T47D (cell line): ENCODE data around the gene CACNA2D1.

Source experiments
- DNase-seq, 2 experiments: peaks; one replicate each; pipeline versions ENCODE4 v3.0.0 to v3.0.0-alpha.2; 2011 to 2012; ENCODE audit warnings: low read depth in 1 of 2, low spot score in 1 of 2
- JUND ChIP-seq: IDR thresholded peaks from 2 replicates; pipeline ENCODE4 v1.6.1; 2012; ENCODE audit warnings: low read depth
- in situ Hi-C: cut with HindIII; loops from 2 replicates; pipeline ENCODE4 v1.10.0; 2016; ENCODE audit warnings: low sequenced_read_pairs, low pct_unique_long_range_greater_than_20kb

Gene CACNA2D1

GRCh38 chr7:82202965-82203364, 240.6 kb downstream of the CACNA2D1 start:
- in situ Hi-C loops = no loop called here
- DNase-seq = no peak
- TF ChIP-seq JUND = no peak

- no peak for DNase-seq
- in situ Hi-C loops = no loop called here
- no peak for TF ChIP-seq JUND
Measured at GRCh38 chr7:82202107-82202506, 241.5 kb downstream of the CACNA2D1 start.

GRCh38 chr7:82200601-82201000, 243.0 kb downstream of the CACNA2D1 start:
- in situ Hi-C loops = no loop called here
- no peak for TF ChIP-seq JUND
- DNase-seq = no peak

DNA sequence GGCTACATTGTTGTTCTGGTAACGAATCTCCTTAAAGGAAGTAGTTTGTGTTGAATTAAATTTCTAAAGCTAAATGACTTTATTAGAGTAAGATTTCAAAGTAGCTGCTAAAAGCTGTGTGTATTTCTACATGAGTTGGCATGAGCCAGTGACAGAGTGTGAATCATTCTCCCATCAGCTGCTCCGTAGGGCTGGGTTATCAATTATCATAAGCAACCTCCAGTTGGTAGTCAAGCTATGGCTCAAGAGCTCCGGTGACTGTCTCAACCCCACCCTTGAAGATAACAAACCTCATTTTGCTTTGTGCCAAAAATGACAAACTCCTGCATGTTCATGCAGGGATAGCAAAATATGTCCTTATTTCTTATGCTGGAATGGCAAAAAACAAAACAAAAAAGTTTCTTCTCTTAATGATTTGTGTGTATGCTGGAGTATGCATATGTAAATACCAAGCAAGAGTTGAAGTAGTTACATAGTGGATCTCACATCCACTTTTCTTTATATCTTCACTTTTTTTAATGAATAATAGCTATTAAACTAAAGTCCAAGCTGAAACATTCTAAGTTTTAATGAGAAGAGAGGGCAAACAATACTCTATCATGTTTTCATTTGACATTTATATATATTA, 249.4 kb downstream of the CACNA2D1 start:
- in situ Hi-C loops = no loop called here
- no peak for TF ChIP-seq JUND
- no peak for DNase-seq

- in situ Hi-C loops = no loop called here
- no peak for TF ChIP-seq JUND
- DNase-seq = no peak
Measured at GRCh38 chr7:82188636-82189035, 254.9 kb downstream of the CACNA2D1 start.

DNA sequence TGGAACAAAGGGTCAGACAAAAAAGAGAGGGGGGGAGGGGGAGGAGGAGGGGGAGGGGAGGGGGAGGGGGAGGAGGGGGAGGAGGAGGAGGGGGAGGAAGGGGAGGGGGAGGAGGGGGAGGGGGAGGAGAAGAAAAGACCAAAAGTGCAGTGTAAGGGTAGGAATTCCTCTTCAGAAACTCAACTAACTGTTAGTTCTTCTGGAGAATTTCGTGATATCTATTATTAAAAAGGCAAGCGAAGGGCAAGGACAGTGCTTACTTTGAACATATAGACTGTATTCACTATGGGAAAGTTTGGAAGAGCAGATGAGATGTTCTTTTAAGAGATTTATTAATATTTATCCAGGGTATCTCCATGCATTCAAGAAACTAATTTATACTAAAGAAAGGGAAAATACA, 258.1 kb downstream of the CACNA2D1 start:
- TF ChIP-seq JUND = no peak
- in situ Hi-C loops = no loop called here
- no peak for DNase-seq

GRCh38 chr7:82183634-82184033, 259.9 kb downstream of the CACNA2D1 start:
- no peak for DNase-seq
- TF ChIP-seq JUND = no peak
- in situ Hi-C loops = no loop called here

GRCh38 chr7:82179311-82179710, 264.3 kb downstream of the CACNA2D1 start:
- no peak for TF ChIP-seq JUND
- no peak for DNase-seq
- in situ Hi-C loops = no loop called here

DNA sequence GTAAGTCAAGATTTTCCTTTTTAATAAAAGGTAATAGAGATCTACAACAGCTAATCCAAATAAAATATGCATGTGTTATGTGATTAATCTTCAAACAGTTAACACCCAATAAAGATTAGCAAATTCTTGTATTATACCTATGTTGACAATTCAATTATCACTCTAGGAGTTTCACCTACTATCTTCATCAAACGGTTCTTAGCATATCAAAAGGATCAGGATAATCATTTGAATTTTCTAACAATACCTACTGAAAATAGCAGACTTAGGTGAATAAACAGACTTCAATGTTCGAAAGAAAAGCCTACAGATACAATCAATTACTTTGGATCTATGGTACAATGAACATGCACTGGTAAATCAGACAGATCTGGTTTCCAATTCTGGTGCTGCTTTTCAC, 268.3 kb downstream of the CACNA2D1 start:
- TF ChIP-seq JUND = no peak
- no peak for DNase-seq
- in situ Hi-C loops = no loop called here

DNA sequence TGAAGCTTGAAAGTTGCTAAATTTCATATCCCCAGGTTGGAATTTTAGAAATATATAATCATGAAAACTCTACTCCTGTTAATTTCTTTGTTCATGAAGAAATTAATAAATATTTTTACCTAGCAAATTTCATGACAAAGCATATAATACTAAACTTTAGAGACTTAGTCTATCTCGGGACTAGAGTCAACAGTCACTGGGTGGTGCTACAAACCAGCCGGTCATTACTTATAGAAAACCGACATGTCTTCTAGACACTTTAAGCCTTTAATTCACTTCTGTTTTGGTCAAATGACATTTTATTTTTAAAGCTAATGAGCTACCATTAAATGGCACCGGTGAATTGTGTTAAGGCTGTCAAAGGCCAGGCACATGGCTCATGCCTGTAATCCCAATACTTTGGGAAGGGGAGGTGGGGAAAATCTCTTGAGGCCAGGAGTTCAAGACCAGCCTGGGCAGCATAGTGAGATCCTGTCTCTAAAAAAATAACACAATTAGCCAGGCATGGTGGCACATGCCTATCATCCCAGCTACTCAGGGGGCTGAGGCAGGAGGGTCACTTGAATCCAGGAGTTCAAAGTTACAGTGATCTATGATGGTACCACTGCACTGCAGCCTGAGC, 270.1 kb downstream of the CACNA2D1 start:
- no peak for TF ChIP-seq JUND
- peak in 1 of 2 experiments; percentile 41 for DNase-seq
- in situ Hi-C loops = no loop called here

DNA sequence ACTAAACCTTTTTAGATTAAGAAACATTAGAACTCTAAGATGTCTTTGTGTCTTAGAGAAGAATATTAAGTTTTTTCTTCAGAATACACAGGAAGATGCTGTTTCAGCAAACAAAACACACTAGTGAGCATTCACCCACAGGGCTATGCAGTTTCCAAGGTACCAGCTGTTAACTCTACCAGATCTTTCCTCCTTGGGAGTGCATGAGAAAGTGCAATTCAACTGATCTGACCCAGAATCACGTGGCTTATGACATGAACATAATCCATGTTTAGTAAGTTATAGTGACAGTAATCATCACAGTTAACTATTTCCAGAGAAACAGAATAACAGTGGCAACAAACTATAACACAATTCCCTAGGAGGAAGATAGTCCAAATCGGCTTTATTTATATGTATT, 270.7 kb downstream of the CACNA2D1 start:
- DNase-seq = no peak
- TF ChIP-seq JUND = no peak
- in situ Hi-C loops = no loop called here

GRCh38 chr7:82172017-82172416, 271.6 kb downstream of the CACNA2D1 start:
- peak in 1 of 2 experiments; percentile 45 for DNase-seq
- no peak for TF ChIP-seq JUND
- in situ Hi-C loops = no loop called here

- no peak for TF ChIP-seq JUND
- peak in 1 of 2 experiments; percentile 30 for DNase-seq
- in situ Hi-C loops = no loop called here
Measured at GRCh38 chr7:82167558-82168314, 275.8 kb downstream of the CACNA2D1 start.
